ENCODE data around the gene PNPLA1.

- TF ChIP-seq EZH2 (IDR thresholded peaks at IDR 0.05; ENCODE audit: low read length) (no peak), CTCF (optimal IDR thresholded peaks at IDR 0.05 in 1 of 3, IDR thresholded peaks at IDR 0.05 in 1 of 3, conservative IDR thresholded peaks at IDR 0.05 in 1 of 3; ENCODE audit: extremely low read depth in 1 of 3, insufficient read depth in 2 of 3, low read length in 3 of 3) (no peak)
Observed at GRCh38 chr6:36335465-36336207, 65.8 kb downstream of the PNPLA1 start.

Data from keratinocyte (primary cell).